Skeletal muscle satellite cell (primary cell): ENCODE results near the gene CACNA1B.

Source experiments
- H3K27me3 ChIP-seq: 2 replicates; pipeline ENCODE4 v1.7.0; 2013; ENCODE audit warnings: low read length; ENCODE audit not compliant: control insufficient read depth, insufficient read depth
- H3K36me3 ChIP-seq: 2 replicates; pipeline ENCODE4 v1.7.0; 2013; ENCODE audit warnings: mild to moderate bottlenecking, control low read depth, low read length; ENCODE audit not compliant: insufficient read depth
- H3K4me1 ChIP-seq: 2 replicates; pipeline ENCODE4 v1.7.0; 2013; ENCODE audit warnings: low read length; ENCODE audit not compliant: control insufficient read depth, insufficient read depth
- H3K4me2 ChIP-seq: 2 replicates; pipeline ENCODE4 v1.7.0; 2013; ENCODE audit warnings: mild to moderate bottlenecking, low read length
- H3K4me3 ChIP-seq: 2 replicates; pipeline ENCODE4 v1.7.0; 2013; ENCODE audit warnings: low read length
- H3K9ac ChIP-seq: 2 replicates; pipeline ENCODE4 v1.7.0; 2013; ENCODE audit warnings: mild to moderate bottlenecking, low read depth, low read length, moderate library complexity
- H3K9me3 ChIP-seq: replicated peaks from 2 replicates; pipeline ENCODE4 v1.7.0; 2013; ENCODE audit warnings: mild to moderate bottlenecking, control low read depth, low read length

Gene CACNA1B

DNA sequence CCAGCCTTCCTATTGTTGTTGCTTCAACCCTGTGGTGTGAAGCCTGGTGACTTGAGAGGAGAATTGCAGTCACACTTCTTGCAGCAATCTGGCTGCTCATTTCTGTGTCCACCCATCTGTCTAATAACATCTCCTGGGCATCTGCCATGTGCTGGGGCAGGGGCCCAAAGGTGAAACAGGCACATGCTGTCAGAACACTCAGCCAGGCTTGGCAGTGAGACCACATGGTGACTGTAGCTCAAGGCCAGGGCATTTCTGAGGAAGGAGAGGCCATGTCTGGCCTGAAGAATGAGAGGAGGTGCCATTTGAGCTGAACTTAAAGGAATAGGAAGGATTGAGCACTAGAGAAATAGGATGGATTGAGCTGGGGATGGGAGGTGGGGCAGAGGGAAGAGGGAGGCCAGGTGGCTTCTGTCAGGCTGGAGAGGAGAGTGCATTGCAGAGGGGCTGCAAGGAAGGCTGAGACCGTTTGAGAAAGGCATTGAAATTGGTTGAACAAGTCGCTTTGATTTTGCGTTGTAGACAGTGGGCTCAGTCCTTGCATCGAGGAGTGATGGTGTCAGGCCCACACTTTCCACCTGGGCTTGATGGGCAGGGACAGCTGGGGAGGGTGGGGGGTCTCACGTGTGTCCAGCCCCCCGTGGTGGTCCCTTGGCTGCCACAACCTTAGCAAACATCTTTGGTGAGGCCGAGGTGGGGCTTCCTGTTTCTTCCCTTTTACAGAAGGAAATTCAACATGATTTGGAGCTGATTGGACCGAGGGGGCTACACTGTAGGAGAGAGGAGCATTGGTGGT is 222.4 kb downstream of the CACNA1B start:
- H3K36me3 ChIP-seq, result no peaks in the 10 kb centered on the region
- H3K27me3 ChIP-seq, result no peaks in the 10 kb centered on the region
- no peak overlapping the region for H3K9ac ChIP-seq
- H3K4me2 ChIP-seq, result no peak overlapping the region
- no peaks in the 10 kb centered on the region for H3K4me1 ChIP-seq
- H3K4me3 ChIP-seq, result no peak overlapping the region
- peaks cover 10% of the 10 kb centered on the region for H3K9me3 ChIP-seq

- no peaks in the 10 kb centered on the region for H3K36me3 ChIP-seq
- H3K9me3 ChIP-seq, result peaks cover 16% of the 10 kb centered on the region
Observed at GRCh38 chr9:138100711-138101350, 223.2 kb downstream of the CACNA1B start.

GRCh38 chr9:138101444-138102234 is 224.1 kb downstream of the CACNA1B start:
- no peak overlapping the region for H3K9ac ChIP-seq
- no peaks in the 10 kb centered on the region for H3K4me1 ChIP-seq
- H3K4me3 ChIP-seq, result no peak overlapping the region
- H3K27me3 ChIP-seq, result no peaks in the 10 kb centered on the region
- peaks cover 16% of the 10 kb centered on the region for H3K9me3 ChIP-seq
- no peaks in the 10 kb centered on the region for H3K36me3 ChIP-seq
- no peak overlapping the region for H3K4me2 ChIP-seq

More at GRCh38 chr9:138100711-138101350, 223.2 kb downstream of the CACNA1B start:
- Histone ChIP-seq H3K4me3 (no peak overlapping the region), H3K27me3 (no peaks in the 10 kb centered on the region), H3K4me2 (no peak overlapping the region), H3K9ac (no peak overlapping the region), H3K4me1 (no peaks in the 10 kb centered on the region)

GRCh38 chr9:138102246-138103051 is 224.9 kb downstream of the CACNA1B start:
- no peak overlapping the region for H3K4me3 ChIP-seq
- H3K9ac ChIP-seq, result no peak overlapping the region
- H3K4me1 ChIP-seq, result no peaks in the 10 kb centered on the region
- peaks cover 16% of the 10 kb centered on the region for H3K9me3 ChIP-seq
- H3K36me3 ChIP-seq, result no peaks in the 10 kb centered on the region
- no peak overlapping the region for H3K4me2 ChIP-seq
- no peaks in the 10 kb centered on the region for H3K27me3 ChIP-seq

DNA sequence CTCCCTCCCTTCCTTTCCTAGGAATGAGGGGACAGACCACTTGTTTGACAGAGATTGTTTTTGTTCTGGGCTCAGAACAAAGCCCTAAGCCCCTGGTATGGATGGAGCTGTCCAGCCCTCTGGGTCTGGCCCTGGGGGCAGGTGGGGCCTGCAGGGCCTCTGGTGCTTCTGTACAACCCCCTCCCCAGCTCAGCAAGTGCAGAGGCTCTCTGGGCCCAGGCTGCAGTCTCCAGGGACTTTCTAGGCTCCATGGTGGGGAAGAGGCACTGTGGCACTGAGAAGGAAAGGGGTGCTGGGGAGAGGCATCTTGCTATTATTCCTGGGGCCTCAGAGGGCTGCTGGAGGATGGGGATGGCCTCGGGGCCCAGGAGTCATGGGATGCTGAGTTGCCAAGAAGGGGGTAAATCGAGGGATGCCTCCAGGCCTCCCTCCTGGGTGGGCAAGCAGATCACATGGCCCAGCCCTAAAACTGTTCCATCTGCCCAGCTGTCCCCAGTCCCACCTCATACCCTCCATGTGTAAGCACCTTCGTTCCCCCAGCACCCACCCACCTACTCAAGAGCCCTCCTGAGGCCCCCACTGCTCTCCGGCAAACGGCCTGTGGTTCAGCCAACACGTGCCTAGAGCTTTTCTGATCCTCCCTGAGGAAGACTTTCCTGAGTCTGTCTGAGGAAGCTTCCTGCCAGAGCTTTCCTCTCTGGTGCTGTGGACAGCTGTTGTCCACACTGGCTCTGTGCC is 225.7 kb downstream of the CACNA1B start:
- Histone ChIP-seq H3K36me3 (no peaks in the 10 kb centered on the region), H3K4me3 (no peak overlapping the region), H3K4me1 (no peaks in the 10 kb centered on the region), H3K9me3 (peaks cover 12% of the 10 kb centered on the region), H3K9ac (no peak overlapping the region), H3K27me3 (no peaks in the 10 kb centered on the region), H3K4me2 (no peak overlapping the region)

GRCh38 chr9:138103849-138104206 is 226.2 kb downstream of the CACNA1B start:
- Histone ChIP-seq H3K9ac (no peak overlapping the region), H3K4me3 (no peak overlapping the region), H3K9me3 (peaks cover 12% of the 10 kb centered on the region), H3K27me3 (no peaks in the 10 kb centered on the region), H3K4me1 (no peaks in the 10 kb centered on the region), H3K4me2 (no peak overlapping the region), H3K36me3 (no peaks in the 10 kb centered on the region)

GRCh38 chr9:138104251-138105122 is 226.9 kb downstream of the CACNA1B start:
- Histone ChIP-seq H3K4me1 (no peaks in the 10 kb centered on the region), H3K36me3 (no peaks in the 10 kb centered on the region), H3K27me3 (no peaks in the 10 kb centered on the region), H3K4me2 (no peak overlapping the region), H3K9me3 (peaks cover 12% of the 10 kb centered on the region), H3K9ac (no peak overlapping the region), H3K4me3 (no peak overlapping the region)

DNA sequence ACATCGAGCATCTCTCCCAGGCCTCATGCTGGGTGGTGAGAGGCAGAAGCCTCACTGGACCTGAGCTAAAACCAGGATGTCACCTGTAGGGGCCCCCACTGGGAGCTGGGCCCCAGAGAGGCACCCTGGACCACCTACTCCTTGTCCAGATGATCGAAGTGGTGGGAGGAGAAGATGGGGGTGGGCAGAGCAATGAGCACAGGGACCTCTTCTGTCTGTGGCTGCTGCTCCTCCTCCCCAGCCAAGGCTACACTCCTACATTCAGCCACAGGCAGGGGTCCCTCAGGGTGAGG is 227.5 kb downstream of the CACNA1B start:
- no peak overlapping the region for H3K9ac ChIP-seq
- no peaks in the 10 kb centered on the region for H3K36me3 ChIP-seq
- H3K9me3 ChIP-seq, result peaks cover 10% of the 10 kb centered on the region
- no peaks in the 10 kb centered on the region for H3K27me3 ChIP-seq
- no peak overlapping the region for H3K4me3 ChIP-seq
- no peak overlapping the region for H3K4me2 ChIP-seq
- no peaks in the 10 kb centered on the region for H3K4me1 ChIP-seq

DNA sequence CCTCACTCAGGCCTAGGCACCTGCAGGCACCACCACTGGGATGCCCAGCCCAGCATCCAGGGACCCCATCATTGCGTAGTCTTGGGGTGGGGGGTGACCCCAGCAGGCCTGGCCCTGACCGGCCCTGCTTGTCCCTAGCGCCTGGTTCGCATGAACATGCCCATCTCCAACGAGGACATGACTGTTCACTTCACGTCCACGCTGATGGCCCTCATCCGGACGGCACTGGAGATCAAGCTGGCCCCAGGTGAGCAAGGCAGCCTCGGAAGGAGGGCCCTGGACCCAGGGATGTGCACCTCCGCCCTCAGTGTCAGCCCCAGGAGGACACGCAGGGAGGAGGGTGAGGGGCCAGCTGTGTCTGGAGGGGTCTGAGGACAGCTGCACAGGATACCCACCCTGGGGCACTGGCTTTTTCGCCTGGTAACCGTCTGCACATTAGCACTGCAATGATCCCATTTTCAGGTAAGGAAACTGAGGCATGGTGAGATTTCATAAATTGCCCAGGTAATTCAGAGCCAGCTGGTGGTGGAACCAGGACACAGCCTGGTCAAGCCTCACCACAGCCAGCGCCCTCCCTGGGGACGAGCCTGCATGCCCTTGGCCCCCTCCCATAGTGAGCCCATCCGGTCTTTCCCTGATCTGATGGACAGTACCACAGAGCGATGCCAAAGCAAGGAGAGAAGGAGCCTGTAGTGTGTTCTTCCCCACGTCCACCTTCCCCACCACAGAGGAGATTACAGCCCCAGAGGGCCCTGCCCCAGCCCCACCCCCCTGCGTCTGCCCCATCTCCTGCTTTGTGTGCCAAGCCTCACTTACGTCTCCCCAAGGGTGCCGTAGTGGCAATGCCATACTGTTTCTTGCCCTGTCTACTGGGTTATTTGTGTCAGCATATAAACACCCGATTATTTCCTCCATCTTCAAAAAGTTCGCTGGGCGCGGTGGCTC is 228.3 kb downstream of the CACNA1B start:
- peaks cover 6% of the 10 kb centered on the region for H3K9me3 ChIP-seq
- no peak overlapping the region for H3K9ac ChIP-seq
- no peak overlapping the region for H3K4me3 ChIP-seq
- H3K4me1 ChIP-seq, result no peaks in the 10 kb centered on the region
- H3K4me2 ChIP-seq, result no peak overlapping the region
- no peaks in the 10 kb centered on the region for H3K36me3 ChIP-seq
- H3K27me3 ChIP-seq, result no peaks in the 10 kb centered on the region
